ENCODE data around the gene RC3H1.
"Not testable (repeated sequence)": the region's sequence is repeated elsewhere in the genome, so short reads cannot be mapped to it uniquely, and the experiment has no call there.

The RC3H1 gene

DNA sequence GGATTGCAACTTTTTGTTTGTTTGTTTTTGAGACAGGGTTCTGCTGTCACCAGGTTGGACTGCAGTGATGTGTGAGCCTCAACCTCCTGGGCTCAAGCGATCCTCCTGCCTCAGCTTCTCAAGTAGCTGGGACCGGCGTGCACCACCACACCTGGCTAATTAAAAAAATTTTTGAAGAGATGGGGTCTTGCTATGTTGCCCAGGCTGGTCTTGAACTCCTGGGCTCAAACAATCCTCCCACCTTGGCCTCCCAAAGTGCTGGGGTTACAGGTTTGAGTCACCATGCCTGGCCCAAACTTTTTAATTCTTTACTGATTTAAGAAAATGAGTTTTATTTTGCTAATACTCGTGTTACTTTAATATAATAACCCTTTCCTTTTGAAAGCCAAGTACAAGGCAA is 73.6 kb downstream of the RC3H1 start:
- in situ Hi-C loops (cut with MboI; ENCODE audit: low sequenced_read_pairs) = no loop called here

DNA sequence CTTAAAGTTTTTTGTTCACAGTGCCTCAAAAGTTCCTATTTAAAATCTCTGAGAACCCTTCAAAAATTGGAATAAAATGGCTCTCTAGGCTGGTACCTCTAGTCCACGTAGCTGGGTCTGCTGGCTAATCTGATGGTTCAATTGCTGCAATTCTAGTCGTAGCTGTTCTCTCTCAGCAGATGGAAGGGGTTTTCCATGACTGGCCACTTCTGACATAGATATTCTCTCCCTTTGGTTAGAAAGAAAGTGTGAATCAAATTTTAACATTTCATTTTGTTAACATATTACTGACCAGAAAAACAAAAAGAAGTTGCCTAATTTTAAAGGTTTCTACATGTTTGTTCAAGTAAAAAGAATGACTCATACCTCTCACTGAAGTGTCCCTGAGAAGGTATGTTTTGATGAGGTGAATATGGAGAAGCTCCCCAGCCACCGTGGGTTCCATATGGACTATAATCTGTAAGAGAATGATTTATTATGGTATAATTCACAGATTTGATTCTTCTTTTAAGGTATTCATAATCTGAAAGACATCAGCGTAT is 75.7 kb downstream of the RC3H1 start:
- in situ Hi-C loops (cut with MboI; ENCODE audit: low sequenced_read_pairs) = no loop called here

DNA sequence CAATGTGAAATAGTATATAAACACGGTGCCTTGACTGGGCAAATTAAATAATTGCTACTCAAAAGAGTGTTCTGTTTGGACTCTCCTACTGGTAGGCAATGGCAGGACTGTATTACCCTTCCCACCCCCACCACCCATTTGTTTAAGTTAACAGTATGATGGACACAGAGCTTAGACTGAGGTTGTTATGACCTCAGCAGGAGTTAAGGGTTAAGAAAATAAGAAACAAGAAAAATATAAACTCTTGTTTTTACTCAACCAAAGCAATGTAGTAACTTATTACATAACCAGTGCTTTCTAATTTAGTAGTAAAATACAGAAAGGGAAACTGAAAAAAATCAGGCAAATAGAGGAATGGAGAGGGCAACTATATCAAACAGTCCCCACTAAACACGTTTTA is 85.1 kb downstream of the RC3H1 start:
- in situ Hi-C loops (cut with MboI; ENCODE audit: low sequenced_read_pairs) = no loop called here

DNA sequence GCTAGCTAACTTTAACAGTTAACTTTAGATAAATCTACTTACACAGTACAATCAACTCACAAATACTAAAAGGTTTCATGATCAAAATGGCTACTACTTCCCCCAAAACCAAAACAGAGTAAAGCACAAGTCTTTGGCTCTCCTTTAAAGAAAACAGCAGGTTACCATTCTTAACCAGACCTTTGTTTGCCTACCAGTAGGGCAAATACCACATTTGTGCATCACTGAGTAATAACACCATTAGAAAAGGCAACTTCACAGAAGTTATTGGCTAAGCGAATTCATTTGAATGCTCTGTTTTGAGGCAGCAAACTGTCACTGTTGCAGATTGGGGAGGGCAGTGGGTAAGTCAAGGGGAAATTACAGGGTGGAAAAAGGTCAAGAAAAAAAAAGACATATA is 87.7 kb downstream of the RC3H1 start:
- in situ Hi-C loops (cut with MboI; ENCODE audit: low sequenced_read_pairs) = no loop called here

DNA sequence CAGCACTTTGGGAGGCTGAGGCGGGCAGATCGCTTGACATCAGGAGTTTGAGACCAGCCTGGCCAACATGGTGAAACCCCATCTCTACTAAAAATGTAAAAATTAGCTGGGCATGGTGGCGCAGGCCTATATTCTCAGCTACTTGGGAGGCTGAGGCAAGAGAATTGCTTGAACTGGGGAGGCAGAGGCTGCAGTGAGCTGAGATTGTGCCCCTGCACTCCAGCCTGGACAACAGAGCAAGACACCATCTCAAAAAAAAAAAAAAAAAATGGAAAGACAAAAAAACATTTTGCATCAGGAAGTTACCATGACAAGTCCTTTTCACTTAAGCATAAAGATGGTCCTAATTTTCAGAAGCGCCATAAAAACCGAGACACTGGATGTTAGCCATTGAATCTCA is 91.6 kb downstream of the RC3H1 start:
- in situ Hi-C loops (cut with MboI; ENCODE audit: low sequenced_read_pairs) = not testable (repeated sequence)

DNA sequence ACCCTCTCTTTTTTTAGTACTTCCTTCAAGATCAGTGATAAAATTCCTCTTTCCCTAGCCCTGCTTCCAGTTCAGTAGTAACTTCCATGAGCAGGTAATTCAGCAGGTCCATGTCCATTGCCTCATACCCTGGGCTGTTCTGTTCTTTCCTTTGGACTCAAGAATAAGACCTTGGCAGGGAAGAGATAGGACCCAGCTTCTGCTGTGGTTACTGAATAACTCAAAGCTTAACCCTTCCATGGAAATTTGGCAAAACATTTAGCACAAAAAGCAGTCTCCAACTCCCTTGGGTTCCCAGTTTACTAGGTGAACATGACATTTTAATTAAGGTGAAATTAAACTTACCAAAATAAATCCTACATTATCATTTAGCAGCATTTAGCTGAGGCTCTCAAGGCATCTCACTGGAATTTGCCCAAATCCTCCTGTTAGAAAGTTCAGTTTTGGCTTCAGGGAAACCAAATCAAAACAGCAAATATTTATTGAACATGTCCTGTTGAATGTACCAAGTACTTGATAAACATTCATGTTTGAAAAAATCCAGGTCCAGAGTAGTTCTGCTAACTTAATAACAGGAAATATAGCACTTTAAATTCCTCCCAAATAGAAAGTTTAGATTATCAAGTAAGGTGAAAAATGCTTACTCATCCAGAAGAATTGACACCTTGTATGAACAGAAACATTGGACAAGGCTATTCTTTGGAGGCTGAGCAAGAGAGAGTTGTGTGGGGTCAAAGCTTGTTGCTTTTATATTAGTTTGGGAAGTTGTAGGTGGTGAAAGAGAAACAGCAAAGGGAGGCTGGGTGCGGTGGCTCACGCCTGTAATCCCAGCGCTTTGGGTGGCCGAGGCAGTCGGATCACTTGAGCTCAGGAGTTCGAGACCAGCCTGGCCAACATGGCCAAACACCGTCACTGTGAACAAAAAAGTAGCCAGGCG is 96.6 kb downstream of the RC3H1 start:
- in situ Hi-C loops (cut with MboI; ENCODE audit: low sequenced_read_pairs) = no loop called here

DNA sequence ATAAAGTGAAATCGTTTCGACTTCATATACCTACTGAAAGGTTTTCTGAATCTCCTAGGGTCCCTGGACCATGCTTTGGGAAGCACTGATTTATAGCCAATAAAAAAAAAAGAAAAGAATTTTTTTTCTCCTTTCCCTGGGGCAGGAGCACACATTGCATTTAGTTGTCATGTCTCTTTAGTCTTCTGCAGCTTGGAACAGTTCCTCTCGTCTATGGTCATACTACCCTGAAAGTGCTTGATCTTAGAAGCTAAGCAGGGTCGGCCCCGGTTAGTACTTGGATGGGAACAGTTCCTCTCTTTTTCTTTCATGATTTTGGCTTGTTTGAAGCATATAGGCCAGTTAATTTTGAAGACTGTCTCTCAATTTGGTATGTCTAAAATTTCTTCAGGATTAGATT is 101.3 kb downstream of the RC3H1 start:
- in situ Hi-C loops (cut with MboI; ENCODE audit: low sequenced_read_pairs) = no loop called here

DNA sequence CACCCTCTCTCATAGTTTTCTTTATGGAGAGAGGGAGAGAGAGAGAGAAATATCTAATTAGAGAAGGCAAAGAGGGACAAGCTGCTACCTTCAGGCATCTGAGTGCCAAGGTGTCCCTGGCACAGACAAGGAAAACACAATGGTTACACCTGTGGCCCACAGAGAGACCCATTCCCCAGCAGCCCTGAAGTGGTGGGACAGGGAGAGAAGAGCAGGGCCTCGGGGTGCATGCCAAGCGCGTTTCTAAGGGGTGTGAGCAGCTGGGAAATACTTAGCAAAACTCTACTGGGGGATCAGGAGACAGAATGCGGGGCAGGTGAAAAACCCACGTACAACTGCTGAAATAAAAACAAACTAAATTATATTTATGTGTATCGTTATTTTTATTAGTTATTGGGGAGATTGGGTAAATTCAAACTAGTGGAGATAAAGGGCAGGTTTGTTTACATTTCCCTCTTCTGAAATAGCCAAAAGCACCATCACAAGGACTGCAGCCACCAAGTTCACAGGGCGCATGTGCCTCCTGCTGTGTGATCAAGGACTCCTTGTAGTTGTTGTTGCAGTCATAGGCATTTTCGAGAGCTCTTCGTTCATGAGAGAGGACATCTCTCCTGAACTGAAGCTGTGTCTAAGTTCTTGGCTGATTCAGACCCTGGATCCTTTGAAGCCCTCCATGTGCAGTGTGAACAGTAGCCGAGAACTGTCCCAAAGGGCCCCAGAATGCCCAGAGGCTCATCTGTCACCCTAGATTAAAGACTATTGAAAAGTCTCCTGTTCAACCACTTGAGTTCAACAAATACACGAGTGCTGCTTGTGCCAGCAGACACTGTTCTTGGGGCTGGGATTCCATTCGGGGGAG is 104.3 kb downstream of the RC3H1 start:
- in situ Hi-C loops (cut with MboI; ENCODE audit: low sequenced_read_pairs) = no loop called here

DNA sequence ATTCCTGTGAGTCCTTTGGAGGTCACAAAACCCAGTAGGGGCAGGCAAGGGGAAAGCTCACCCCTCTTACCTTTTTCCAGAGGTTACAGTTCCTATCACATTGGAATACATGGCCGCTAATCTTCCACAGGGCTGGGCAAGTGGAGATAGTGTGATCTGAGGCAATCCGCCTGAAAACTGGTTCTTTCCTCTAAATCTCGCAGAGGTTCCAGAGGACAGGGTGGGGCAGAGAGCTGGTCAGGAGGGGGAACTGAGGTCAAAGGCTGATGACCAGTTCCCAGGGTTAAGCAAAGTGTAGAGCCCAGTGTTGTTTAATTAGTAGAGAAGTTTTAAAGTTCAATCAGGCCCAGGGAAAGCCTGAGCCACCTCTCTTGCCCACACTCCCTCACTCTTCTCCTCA is 105.0 kb downstream of the RC3H1 start, which contains the start of gene SERPINC1:
Gene SERPINC1, minus strand, starts transcription at position 179 of the 400 bp plus-strand sequence. Its CDS starts 68 bp downstream, at position 111.
- in situ Hi-C loops (cut with MboI; ENCODE audit: low sequenced_read_pairs) = no loop called here

DNA sequence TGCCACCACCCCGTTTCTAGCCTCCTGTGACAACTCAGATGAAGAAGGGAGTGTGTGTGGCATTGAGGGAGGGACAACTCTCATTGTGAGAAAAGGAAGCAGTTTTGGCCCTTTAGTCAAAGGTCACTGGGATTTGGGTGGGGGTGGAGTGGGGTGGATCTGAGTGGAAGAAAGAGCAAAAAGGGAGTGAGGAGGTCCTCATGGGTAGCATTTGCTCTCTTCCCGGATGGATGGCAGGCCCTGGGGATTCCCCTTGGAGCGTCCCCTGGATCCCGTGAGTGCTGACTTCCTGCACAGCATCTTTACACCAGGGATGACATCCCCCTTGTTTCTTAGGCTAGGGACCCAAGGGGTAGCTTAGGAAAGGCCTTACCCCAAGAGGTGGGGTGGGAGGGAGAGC is 105.5 kb downstream of the RC3H1 start:
- in situ Hi-C loops (cut with MboI; ENCODE audit: low sequenced_read_pairs) = no loop called here

DNA sequence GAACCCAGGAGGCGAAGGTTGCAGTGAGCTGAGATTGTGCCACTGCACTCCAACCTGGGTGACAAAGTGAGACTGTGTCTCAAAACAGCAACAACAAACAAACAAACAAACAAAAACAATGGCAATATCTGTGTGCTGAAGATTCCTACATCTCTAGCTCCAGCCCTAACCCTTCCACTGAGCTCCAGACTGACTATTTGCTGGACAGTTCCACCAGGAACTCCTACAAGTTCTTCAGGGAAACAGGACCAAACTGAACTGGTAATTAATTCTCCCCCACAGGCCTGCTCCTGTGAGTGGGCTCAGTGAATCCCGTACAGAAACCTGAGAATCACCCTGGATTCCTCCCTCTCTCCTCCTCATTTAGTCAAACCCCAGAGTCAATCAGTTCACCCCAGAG is 106.6 kb downstream of the RC3H1 start:
- in situ Hi-C loops (cut with MboI; ENCODE audit: low sequenced_read_pairs) = no loop called here

DNA sequence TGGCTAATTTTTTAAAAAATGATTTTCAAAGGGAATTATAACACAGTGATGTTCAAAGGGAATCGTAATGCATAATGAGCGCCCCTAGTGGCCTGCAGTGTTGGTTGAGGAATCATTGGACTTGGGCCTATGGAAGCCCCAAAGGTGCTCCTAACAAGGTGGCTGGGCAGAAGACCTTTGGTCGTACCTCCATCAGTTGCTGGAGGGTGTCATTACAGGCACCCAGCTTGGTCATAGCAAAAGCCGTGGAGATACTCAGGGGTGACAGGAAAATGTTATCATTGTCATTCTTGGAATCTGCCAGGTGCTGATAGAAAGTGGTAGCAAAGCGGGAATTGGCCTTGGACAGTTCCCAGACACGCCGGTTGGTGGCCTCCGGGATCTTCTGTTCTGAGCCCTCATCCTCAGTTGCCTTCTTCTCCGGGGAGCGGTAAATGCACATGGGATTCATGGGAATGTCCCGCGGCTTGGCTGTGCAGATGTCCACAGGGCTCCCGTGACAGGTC is 107.7 kb downstream of the RC3H1 start:
- in situ Hi-C loops (cut with MboI; ENCODE audit: low sequenced_read_pairs) = no loop called here

DNA sequence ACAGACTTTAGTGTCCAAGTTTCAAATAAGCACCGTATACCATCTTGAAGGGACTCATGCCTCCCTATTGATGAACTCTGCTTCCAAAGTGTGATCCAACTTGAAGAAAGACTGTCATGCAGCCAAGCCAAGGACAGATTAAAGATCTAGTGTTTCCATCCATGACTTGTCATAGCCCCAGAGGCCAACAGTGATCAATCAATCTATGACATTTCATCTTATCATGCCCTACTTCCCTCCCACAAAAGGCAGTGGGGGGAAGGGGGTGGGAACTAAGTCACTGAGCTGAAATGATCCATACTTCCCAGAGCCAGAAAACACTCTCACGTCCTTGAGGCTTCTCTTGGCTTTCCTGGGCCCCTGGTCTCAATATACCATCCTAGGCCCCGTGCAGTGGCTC is 109.0 kb downstream of the RC3H1 start:
- in situ Hi-C loops (cut with MboI; ENCODE audit: low sequenced_read_pairs) = no loop called here

DNA sequence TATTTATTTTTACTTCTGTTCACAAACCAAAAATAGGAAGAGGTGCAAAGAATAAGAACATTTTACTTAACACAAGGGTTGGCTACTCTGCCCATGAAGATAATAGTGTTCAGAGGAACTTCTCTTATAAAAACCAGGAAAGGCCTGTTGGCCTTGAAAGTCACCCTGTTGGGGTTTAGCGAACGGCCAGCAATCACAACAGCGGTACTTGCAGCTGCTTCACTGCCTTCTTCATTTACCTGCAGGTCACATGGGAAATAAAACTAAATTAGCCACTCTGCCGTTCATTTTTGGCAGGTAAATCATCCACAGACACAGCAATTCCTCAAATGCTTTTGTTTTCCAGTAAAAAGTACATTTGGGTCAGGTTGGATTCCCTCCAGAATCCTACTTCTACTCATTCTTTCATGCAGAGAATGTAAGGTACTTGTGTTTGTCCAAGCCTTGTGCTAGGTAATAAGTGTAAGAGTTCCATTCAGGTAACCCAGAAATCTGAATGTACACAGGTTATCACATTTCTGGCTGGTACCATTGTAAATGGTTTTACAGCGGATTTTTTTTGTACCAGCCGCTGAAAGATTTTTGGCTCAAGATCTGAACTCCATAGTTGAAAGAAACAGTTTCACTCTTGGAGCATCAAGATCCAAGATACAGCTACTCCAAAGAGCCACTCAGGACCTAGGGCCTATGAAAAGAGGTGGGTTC is 118.2 kb downstream of the RC3H1 start:
- in situ Hi-C loops (cut with MboI; ENCODE audit: low sequenced_read_pairs) = no loop called here

DNA sequence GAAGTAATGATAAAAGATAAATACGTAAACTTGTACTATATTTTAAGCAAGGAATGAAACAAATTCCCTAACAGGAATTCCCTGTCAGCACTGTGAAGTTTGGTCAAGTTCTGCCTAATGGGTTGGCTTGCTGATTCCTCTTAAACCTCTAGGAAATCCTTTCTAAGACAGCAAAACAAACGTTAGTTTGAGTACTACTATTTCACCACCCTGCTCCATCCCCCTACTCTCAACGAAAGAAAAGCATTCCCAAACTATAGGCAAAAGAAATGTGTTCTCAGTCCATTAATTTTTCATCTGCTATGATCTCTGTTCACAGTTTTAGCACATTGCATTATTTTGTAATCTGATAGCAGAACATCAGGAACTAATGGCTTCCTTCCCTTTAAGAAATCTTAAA is 121.2 kb downstream of the RC3H1 start:
- in situ Hi-C loops (cut with MboI; ENCODE audit: low sequenced_read_pairs) = no loop called here

DNA sequence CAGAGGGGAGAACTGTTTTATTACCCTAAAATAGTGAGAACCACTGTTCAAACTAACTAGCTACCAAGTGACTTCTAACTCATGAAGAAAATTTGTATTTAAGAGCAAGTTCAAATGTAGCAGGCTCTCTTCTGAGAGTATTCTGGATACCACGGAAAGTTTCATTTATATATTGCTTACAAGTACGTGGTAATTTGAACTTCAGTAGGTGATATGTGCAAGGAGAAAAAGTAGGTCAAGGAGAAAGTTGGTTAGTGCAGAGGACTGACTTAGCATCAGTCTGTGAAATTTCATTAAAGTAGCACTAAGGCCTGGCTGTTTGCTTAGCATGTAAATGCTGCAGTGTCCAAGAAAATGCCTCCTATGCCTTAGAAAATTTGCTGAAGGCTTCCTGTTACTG is 121.7 kb downstream of the RC3H1 start:
- in situ Hi-C loops (cut with MboI; ENCODE audit: low sequenced_read_pairs) = no loop called here

DNA sequence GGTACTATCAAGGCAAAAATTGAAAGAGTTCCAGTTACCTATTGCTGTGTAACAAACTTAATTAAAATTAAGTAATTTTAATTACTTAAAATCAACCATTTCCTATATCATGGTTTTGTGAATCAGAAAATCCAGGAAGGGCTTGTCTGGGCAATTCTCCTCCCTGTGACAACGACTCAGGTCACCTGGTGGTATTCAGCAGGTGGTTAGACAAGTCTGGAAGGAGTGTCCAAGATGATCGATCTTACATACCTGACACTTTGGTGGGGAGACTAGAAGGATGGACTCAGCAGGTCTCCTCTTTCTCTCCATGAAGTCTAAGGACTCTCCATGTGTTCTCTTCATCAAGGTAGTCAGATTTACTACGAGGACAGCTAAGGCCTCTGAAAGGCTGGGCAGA is 128.0 kb downstream of the RC3H1 start:
- in situ Hi-C loops (cut with MboI; ENCODE audit: low sequenced_read_pairs) = no loop called here

DNA sequence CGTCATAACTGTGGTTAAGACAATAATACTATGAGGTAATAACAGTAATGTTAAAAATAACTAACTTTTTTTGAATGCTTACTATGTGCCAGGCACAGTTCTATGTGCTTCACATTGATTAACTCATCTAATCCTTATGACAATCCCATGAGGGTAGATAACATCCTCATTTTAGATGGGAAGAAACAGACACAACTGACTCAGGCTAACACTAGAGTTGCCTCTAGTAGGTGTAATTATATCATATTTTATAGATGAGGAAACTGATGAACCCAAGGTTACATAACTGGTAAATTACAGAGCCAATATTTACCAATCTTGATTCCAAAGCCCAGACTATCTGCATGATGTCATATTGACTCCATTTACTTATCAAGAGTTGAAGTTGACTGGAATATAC is 128.5 kb downstream of the RC3H1 start:
- in situ Hi-C loops (cut with MboI; ENCODE audit: low sequenced_read_pairs) = no loop called here

DNA sequence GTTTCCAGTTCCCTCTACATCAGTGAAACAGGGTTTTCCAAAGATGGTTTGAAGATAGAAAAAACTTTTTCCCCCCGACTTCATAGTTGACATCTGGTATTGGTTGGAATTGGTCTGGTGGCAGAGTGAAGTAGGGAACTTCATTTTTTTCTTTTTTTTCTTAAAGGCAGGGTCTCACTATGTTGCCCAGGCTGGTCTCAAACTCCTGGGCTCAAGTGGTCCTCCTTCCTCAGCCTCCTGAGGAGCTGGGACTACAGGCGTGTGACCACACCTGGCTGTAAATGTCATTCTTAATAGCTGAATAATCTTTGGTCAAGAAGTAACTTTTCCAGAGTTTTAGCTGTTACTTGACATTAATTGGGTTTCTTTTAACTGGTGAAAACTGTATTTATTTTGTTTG is 132.3 kb downstream of the RC3H1 start:
- in situ Hi-C loops (cut with MboI; ENCODE audit: low sequenced_read_pairs) = no loop called here

DNA sequence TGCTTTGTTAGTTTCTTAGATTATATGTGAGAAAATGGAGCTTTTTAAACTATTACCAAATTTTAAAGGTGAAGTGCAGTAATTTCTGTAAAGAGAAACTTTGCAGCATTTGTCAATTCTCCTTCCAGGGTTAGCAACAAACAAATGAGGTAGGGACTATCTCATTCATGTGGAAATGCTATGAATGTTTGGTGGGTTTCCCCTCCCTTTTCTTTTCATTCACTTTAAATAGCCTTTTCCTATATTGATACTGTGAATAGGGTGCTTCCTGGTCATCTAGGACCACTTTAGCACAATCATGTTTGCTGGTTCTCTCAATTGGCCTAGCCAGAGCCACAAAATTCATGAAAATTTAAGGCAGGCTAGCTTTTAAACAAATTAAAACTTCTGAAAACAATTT is 133.4 kb downstream of the RC3H1 start:
- in situ Hi-C loops (cut with MboI; ENCODE audit: low sequenced_read_pairs) = no loop called here

DNA sequence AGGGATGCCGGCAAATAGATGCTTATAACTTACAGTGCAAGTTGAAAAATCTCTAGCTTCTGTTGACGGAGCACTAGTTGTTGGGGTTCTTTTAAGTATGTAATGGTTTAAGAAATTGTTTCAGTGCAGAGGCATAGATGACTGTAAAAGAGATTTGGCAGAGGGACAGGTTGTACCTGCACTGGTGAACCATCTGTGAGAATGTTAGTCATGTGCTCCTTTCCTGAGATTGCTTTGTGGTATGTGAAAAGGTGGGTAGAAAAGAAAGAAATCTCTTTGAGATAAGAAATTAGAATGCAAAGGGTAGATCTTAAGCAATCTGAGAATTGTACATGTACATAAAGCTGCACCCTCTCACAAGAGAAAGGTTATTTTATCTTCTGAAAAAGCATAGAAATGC is 134.5 kb downstream of the RC3H1 start:
- in situ Hi-C loops (cut with MboI; ENCODE audit: low sequenced_read_pairs) = no loop called here

Measured in hTERT RPE-1 (cell line).